Measurements from ENCODE around the gene EIF3I. TPM values are rescaled to one million over a fixed set of nuclear protein-coding genes. Genes with fewer than 3 reads are reported as not detected.

Gene EIF3I
- total and polyA plus RNA-seq, 2 of the 13 experiments (the other 11 are each of a cell fraction or from before 2014, with no cell fraction given): 210 to 223 TPM

DNA sequence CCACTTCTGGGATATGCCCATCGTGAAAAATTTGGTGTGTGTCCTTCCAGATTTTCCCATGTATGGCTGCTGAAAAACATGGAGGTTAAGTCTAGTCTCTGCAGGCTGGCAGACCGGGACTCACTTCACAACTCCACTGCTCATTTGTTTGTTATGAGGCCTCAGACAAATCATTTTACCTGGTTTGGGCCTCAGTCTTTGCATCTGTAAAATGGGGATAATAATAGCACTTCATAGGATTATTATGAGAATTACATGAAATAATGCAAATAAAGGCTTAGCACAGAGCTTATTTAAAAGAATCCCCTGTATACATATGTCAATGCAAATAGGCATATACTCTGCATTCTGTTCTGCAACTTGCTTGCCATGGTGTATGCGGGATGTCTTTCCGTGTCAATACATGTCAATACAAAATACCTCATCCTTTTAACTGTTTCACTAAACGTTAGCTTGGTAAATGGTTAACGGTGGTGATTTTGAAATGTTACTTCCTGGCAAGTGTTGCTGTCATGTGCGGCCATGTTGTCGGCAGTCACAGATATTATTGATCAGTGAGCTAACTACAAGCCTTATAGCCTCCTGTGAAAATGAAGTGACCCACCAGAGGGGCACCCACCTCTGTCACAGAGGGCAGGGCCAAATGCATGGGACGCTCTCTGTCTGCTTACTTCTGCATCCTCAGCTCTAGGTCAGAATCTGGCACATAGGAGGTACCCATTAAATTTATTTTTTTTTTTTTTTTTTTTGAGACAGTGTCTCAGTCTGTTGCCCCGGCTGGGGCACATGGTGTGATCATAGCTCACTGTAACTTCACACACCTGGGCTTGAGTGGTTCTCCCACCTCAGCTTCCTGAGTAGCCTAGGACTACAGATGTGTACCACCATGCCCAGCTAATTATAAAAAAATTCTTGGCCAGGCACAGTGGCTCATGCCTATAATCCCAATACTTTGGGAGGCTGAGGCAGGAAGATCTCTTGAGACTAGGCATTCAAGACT, 33.2 kb downstream of the EIF3I start (continued):
- TF ChIP-seq, protein P1, sequence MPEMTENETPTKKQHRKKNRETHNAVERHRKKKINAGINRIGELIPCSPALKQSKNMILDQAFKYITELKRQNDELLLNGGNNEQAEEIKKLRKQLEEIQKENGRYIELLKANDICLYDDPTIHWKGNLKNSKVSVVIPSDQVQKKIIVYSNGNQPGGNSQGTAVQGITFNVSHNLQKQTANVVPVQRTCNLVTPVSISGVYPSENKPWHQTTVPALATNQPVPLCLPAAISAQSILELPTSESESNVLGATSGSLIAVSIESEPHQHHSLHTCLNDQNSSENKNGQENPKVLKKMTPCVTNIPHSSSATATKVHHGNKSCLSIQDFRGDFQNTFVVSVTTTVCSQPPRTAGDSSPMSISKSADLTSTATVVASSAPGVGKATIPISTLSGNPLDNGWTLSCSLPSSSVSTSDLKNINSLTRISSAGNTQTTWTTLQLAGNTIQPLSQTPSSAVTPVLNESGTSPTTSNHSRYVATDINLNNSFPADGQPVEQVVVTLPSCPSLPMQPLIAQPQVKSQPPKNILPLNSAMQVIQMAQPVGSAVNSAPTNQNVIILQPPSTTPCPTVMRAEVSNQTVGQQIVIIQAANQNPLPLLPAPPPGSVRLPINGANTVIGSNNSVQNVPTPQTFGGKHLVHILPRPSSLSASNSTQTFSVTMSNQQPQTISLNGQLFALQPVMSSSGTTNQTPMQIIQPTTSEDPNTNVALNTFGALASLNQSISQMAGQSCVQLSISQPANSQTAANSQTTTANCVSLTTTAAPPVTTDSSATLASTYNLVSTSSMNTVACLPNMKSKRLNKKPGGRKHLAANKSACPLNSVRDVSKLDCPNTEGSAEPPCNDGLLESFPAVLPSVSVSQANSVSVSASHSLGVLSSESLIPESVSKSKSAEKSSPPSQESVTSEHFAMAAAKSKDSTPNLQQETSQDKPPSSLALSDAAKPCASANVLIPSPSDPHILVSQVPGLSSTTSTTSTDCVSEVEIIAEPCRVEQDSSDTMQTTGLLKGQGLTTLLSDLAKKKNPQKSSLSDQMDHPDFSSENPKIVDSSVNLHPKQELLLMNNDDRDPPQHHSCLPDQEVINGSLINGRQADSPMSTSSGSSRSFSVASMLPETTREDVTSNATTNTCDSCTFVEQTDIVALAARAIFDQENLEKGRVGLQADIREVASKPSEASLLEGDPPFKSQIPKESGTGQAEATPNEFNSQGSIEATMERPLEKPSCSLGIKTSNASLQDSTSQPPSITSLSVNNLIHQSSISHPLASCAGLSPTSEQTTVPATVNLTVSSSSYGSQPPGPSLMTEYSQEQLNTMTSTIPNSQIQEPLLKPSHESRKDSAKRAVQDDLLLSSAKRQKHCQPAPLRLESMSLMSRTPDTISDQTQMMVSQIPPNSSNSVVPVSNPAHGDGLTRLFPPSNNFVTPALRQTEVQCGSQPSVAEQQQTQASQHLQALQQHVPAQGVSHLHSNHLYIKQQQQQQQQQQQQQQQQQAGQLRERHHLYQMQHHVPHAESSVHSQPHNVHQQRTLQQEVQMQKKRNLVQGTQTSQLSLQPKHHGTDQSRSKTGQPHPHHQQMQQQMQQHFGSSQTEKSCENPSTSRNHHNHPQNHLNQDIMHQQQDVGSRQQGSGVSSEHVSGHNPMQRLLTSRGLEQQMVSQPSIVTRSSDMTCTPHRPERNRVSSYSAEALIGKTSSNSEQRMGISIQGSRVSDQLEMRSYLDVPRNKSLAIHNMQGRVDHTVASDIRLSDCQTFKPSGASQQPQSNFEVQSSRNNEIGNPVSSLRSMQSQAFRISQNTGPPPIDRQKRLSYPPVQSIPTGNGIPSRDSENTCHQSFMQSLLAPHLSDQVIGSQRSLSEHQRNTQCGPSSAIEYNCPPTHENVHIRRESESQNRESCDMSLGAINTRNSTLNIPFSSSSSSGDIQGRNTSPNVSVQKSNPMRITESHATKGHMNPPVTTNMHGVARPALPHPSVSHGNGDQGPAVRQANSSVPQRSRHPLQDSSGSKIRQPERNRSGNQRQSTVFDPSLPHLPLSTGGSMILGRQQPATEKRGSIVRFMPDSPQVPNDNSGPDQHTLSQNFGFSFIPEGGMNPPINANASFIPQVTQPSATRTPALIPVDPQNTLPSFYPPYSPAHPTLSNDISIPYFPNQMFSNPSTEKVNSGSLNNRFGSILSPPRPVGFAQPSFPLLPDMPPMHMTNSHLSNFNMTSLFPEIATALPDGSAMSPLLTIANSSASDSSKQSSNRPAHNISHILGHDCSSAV (CRISPR knock-in tag; IDR thresholded peaks at IDR 0.05; ENCODE audit: borderline replicate concordance): no peak
- TF ChIP-seq SOX13 (IDR thresholded peaks at IDR 0.05) (no peak), SOX13 (CRISPR knock-in tag; conservative IDR thresholded peaks at IDR 0.05 in 1 of 2, IDR thresholded peaks at IDR 0.05 in 1 of 2) (peak in 1 of 2 experiments; percentile 36; a peak in 1 of 4 replicates), ZNF317 (CRISPR knock-in tag; IDR thresholded peaks at IDR 0.05) (peak; percentile 26; the same call in 1 of the 2 replicates), TAF15 (IDR thresholded peaks at IDR 0.05; ENCODE audit: low read depth, low read length, poor library complexity, severe bottlenecking) (no peak), ZNF256 (CRISPR knock-in tag; conservative IDR thresholded peaks at IDR 0.05) (no peak), THAP11 (CRISPR knock-in tag; IDR thresholded peaks at IDR 0.05) (peak; percentile 75), KDM1A (CRISPR knock-in tag; IDR thresholded peaks at IDR 0.05) (peak; percentile 85), FOSL1 (CRISPR knock-in tag; IDR thresholded peaks at IDR 0.05; ENCODE audit: borderline replicate concordance) (no peak), SSRP1 (CRISPR knock-in tag; IDR thresholded peaks at IDR 0.05) (0 out of 2 replicates have a peak, but pooled peaks have one; percentile 59), ZNF441 (CRISPR knock-in tag; IDR thresholded peaks at IDR 0.05; ENCODE audit: borderline replicate concordance) (no peak), FOXK2 (IDR thresholded peaks at IDR 0.05) (peak; percentile 77; the same call in 1 of the 2 replicates)
- TF ChIP-seq, protein P2, sequence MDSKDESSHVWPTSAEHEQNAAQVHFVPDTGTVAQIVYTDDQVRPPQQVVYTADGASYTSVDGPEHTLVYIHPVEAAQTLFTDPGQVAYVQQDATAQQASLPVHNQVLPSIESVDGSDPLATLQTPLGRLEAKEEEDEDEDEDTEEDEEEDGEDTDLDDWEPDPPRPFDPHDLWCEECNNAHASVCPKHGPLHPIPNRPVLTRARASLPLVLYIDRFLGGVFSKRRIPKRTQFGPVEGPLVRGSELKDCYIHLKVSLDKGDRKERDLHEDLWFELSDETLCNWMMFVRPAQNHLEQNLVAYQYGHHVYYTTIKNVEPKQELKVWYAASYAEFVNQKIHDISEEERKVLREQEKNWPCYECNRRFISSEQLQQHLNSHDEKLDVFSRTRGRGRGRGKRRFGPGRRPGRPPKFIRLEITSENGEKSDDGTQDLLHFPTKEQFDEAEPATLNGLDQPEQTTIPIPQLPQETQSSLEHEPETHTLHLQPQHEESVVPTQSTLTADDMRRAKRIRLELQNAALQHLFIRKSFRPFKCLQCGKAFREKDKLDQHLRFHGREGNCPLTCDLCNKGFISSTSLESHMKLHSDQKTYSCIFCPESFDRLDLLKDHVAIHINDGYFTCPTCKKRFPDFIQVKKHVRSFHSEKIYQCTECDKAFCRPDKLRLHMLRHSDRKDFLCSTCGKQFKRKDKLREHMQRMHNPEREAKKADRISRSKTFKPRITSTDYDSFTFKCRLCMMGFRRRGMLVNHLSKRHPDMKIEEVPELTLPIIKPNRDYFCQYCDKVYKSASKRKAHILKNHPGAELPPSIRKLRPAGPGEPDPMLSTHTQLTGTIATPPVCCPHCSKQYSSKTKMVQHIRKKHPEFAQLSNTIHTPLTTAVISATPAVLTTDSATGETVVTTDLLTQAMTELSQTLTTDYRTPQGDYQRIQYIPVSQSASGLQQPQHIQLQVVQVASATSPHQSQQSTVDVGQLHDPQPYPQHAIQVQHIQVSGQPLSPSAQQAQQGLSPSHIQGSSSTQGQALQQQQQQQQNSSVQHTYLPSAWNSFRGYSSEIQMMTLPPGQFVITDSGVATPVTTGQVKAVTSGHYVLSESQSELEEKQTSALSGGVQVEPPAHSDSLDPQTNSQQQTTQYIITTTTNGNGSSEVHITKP (CRISPR knock-in tag; IDR thresholded peaks at IDR 0.05; ENCODE audit: low read depth): peak; percentile 66; the same call in 1 of the 2 replicates

All from HepG2 (cell line).